ENCODE results near the gene PRR7.

PRR7 gene

GRCh38 chr5:177469750-177470525 is 23.3 kb downstream of the PRR7 start:
- no peak for DNase-seq (ENCODE audit: low spot score)

DNA sequence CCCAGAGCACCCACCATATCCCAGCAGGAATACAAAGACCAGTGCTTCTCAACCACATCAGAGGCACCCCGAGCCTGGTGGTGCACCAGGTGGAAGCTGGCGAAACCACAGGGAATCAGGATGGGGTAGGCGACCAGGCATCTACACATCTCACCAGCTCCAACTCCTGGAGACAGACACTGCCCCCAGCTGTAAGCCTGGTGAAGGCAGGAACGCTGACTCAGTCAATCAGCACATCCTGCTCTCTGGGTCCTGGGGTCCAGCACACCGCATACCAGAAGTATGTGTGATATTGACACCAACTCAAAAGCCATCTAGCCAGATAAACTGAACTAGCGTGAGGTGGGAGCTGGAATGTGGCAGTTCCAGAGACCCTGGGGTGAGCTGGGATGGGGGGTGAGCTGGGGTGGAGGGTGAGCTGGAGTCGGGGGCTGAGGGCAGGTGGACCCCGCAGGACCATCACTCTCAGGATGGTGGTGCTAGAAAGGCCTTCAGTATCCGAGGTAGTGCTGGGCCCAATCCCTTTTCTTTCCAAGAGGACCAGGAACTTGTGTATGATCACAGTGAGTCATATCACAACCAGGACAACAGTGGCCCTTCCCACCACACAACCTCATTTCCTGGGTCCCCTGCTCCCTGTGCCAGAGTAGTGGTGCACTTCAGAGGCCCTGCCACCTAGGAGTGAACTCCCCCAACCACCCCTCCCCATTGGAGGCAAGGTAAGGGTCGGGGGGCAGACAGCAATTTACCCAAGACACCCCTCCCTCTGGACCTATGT is 24.3 kb downstream of the PRR7 start:
- peak; percentile 61 for DNase-seq (ENCODE audit: low spot score)

GRCh38 chr5:177471610-177472356 is 25.2 kb downstream of the PRR7 start:
- no peak for DNase-seq (ENCODE audit: low spot score)

DNA sequence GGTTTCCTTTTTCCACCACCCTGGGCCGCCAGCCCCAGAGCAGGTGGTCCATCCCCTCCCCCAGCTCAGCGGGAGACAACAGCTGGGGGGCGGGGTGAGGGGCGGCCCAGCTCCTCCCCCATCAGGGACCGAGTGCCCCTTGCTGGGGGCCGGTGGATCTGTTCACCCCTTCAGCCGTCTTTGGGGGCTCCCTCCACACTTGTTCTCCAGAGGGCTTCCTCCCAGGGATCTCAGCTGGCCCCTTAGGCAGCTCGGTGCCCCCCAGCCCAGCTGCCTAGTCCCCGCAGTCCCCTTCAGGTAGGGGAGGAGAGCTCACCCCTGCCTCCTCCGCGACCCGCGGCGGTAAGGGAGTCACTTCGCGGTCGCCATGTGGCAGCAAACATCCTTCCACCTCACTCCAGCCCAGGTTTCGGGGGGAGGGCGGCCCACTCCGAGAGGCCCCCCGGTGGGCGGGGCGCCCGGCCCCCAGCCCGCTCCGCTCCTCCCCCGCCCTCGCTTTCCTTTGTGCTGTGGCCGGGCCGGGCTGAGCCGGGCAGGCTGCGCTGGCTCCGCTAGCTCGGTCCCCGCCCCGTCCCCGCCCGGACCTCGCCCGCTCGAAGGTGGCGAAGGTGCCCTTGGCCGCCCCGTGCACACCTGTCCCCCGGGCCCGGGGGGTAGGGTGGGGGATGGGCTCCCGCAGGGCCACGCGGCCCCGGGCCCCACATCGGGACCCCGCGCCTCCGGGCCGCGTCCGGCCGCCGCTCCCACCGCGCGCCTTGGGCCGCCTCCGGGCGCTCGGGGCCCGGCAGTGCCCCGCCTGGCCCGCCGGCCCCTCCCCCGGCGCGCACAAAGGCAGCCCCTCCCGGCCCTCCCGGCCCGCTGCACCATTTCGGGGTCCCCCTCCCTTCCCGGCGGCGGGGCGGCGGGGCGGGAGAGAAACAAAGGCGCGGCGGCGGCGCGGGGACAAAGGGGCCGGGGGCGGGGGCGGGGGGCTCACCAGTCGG is 26.1 kb downstream of the PRR7 start:
- peak; percentile 73 for DNase-seq (ENCODE audit: low spot score)

- peak; percentile 92 for DNase-seq (ENCODE audit: low spot score)
Observed at GRCh38 chr5:177473443-177474001, 26.9 kb downstream of the PRR7 start, which contains the start of gene DBN1. Gene DBN1 (minus strand): TSS chr5:177473634. CDS start chr5:177473521, 113 bp downstream.

DNA sequence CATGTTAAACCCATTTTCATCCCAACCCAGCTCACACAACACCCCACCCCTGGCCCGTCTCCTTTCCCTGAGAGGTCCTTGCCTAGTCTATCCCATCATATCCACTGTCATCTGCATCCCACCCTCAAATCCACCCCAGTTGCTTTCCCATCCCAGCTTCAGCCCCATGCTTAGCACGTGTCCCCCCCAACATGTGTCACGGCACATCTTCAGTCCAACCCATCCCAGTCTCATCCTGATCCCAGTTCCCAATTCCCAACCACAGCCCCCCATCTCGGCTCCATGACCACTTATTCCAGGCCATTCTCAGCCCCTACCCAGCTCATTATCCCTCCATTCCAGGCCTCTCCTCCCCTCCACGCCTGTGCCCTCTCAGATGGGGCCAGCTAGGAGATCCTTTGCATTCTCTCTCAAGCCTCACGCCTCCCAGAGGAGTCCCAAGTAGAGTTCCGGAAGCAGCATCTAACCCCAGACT is 27.4 kb downstream of the PRR7 start:
- DNase-seq (ENCODE audit: low spot score), result no peak

GRCh38 chr5:177474846-177475562 is 28.4 kb downstream of the PRR7 start:
- DNase-seq (ENCODE audit: low spot score), result no peak

GRCh38 chr5:177475563-177476427 is 29.2 kb downstream of the PRR7 start:
- no peak for DNase-seq (ENCODE audit: low spot score)

DNA sequence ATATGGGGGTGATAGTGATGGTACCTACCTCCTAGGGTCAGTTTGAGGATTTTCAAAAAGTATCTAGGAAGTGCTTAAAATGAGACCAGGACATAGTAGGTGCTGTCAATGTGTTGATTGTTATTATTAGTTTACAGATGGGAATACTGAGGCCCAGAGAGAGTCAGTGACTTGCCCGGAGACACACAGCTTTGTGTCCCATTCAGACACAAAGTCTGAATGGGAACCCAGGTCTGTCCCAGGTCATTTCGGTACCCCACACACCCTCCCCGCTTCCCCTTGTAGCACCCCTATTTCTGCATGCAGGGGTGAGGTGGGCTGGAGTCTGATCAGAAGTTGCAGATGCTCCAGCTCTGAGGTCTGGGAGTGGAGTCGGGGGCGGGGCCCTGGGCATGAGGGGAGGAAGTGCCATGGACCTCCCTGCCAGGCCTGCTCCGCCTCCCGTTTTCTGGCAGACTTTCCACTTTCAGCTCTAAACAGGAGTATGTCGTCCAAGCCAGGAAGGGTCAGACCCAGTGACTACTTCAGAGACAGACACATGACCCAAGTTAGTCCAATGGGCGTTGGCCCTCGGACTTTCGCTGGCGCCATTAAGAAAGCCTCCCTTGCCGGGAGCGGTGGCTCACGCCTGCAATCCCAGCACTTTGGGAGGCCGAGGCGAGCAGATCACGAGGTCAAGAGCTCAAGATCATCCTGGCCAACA is 30.1 kb downstream of the PRR7 start:
- peak; percentile 85 for DNase-seq (ENCODE audit: low spot score)

DNA sequence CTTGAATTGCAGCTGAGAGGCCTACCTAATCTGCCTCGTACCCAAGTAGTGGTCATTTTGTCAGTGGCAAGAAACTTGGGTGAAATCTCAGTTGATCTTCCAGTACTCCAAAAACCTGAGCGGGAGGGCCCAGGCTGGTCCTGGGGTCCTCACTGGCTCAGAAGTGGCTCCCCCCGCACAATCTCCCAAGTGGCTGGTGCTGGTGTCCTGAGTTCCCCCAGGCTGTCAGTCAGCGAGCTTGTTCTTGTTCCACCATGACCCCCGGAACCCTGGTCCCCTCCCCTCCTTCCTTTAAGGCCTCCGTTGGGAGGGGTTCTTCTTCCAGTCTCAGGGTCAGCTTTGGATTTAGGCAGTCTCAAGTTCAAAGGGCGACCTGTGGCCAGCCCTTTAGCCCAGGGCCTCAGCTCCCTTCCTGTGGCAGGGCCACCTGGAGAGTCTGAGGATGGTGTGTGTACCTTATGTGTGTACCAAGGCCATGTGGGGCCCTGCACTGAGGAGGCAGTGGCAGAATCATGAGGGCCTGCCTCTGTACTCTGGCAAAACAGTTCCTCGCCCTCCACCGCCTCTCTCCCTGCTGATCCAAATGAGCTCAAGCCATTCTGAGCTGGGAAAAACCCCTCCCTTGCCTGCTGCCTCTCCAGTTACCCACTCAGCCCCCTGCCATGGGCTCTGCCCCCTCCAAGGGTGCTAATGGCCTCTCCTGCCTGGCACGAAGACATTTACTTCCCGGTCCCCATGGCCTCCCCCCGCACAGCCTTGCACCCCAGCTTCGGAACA is 31.3 kb downstream of the PRR7 start:
- no peak for DNase-seq (ENCODE audit: low spot score)

DNA sequence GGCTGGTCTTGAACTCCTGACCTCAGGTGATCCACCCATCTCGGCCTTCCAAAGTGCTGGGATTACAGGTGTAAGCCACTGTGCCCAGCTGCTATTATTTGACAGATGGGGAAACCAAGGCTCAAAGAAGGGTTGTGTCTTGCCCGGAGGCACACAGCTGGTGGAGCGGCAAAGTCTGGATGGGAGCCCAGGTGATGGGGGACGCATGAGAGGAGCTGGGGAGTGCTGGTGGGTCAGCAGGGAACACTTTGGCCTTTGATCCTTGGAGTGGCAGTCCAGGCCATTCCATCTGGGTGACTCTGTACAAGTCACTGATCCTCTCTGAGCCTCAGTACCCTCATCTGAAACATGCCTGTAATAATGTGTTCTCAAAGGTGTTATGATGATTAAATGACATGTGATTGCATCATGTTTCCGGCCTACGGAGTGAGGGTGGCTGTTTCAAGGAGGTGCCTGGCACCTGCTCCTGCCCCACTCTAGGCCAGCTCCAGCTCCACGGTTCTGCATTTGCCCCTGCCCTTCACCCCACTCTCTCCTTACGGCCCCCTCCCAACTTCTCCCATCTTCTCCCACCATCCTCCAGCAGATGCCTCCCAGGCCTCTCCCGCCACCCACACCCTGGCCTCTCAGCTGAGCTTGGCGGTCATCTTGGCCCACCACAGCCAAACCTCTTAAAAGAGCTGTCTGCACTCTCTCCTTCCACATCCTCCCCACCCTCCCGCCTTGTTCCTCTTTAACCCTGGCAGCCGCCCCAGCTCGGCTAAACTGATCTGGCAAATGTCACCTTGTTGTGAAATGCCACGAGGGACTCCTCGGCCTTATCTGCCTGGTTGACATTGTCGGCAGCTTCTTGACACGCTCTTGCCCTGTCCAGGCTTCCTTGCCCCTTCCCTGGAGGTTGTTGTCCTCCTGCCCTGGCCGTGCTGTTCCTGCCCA is 32.4 kb downstream of the PRR7 start:
- DNase-seq (ENCODE audit: low spot score), result no peak

- no peak for DNase-seq (ENCODE audit: low spot score)
Observed at GRCh38 chr5:177479774-177480173, 33.2 kb downstream of the PRR7 start.

- no peak for DNase-seq (ENCODE audit: low spot score)
Observed at GRCh38 chr5:177482359-177482795, 35.8 kb downstream of the PRR7 start.

- DNase-seq (ENCODE audit: low spot score), result no peak
Observed at GRCh38 chr5:177483042-177483441, 36.4 kb downstream of the PRR7 start.

GRCh38 chr5:177483994-177484901 is 37.6 kb downstream of the PRR7 start:
- DNase-seq (ENCODE audit: low spot score), result no peak

All from AG08396 (cell line).